Stimulated activated CD8-positive, alpha-beta memory T cell treated with anti-CD3 and anti-CD28 coated beads, Interleukin-4, amount 100 ng/mL, for 48 hours (primary cell): ENCODE measurements around the gene KRTAP5-5.
"Not testable (repeated sequence)": the region's sequence is repeated elsewhere in the genome, so short reads cannot be mapped to it uniquely, and the experiment has no call there.

Source experiments
- DNase-seq: peaks from one replicate; pipeline ENCODE4 v3.0.0-alpha.2; 2020

Gene KRTAP5-5

GRCh38 chr11:1642288-1643145 is 12.9 kb downstream of the KRTAP5-5 start:
- DNase-seq, result no peak

GRCh38 chr11:1643146-1643690 is 13.6 kb downstream of the KRTAP5-5 start:
- DNase-seq, result no peak

- no peak for DNase-seq
These were observed 15.2 kb downstream of the KRTAP5-5 start for GRCh38 chr11:1644601-1645356.

GRCh38 chr11:1645357-1645821 is 15.8 kb downstream of the KRTAP5-5 start:
- DNase-seq, result no peak

- DNase-seq, result not testable (repeated sequence)
These were observed 17.0 kb downstream of the KRTAP5-5 start for GRCh38 chr11:1646540-1646939.

GRCh38 chr11:1647901-1648652 is 18.5 kb downstream of the KRTAP5-5 start:
- DNase-seq, result no peak

GRCh38 chr11:1648653-1649420 is 19.3 kb downstream of the KRTAP5-5 start:
- no peak for DNase-seq

- no peak for DNase-seq
These were observed 20.7 kb downstream of the KRTAP5-5 start for GRCh38 chr11:1650034-1650917.

- no peak for DNase-seq
These were observed 21.3 kb downstream of the KRTAP5-5 start for GRCh38 chr11:1650918-1651262.

- DNase-seq, result no peak
These were observed 21.9 kb downstream of the KRTAP5-5 start for GRCh38 chr11:1651411-1651980.

GRCh38 chr11:1652026-1652425 is 22.5 kb downstream of the KRTAP5-5 start:
- DNase-seq, result no peak

- no peak for DNase-seq
These were observed 22.8 kb downstream of the KRTAP5-5 start for GRCh38 chr11:1652442-1652770.

GRCh38 chr11:1652771-1653540 is 23.4 kb downstream of the KRTAP5-5 start:
- peak; percentile 90 for DNase-seq

- no peak for DNase-seq
These were observed 24.2 kb downstream of the KRTAP5-5 start for GRCh38 chr11:1653541-1654387.

- no peak for DNase-seq
These were observed 25.0 kb downstream of the KRTAP5-5 start for GRCh38 chr11:1654388-1655167.

GRCh38 chr11:1655168-1656060 is 25.8 kb downstream of the KRTAP5-5 start:
- DNase-seq, result peak; percentile 6

- DNase-seq, result peak; percentile 16
These were observed 26.5 kb downstream of the KRTAP5-5 start for GRCh38 chr11:1656061-1656441.
